ENCODE measurements around the gene SESTD1.

- no peak for TF ChIP-seq CTCF (IDR thresholded peaks at IDR 0.05 in 2 of 3, conservative IDR thresholded peaks at IDR 0.05 in 1 of 3; ENCODE audit: borderline replicate concordance in 1 of 3, insufficient read depth in 1 of 3, low read depth in 2 of 3, low read length in 2 of 3)
- TF ChIP-seq POLR2AphosphoS5 (IDR thresholded peaks at IDR 0.05; ENCODE audit: low read depth, low read length), result no peak
- TF ChIP-seq POLR2A (IDR thresholded peaks at IDR 0.05; ENCODE audit: borderline replicate concordance, extremely low read depth, insufficient read depth, insufficient read length), result no peak
- no peak for TF ChIP-seq ZNF274 (IDR thresholded peaks at IDR 0.05; ENCODE audit: low read depth, low read length)
- TF ChIP-seq RAD21 (IDR thresholded peaks at IDR 0.05; ENCODE audit: low read depth), result no peak
- no peak for TF ChIP-seq CEBPB (IDR thresholded peaks at IDR 0.05; ENCODE audit: low read depth)
- TF ChIP-seq FOSL1 (IDR thresholded peaks at IDR 0.05; ENCODE audit: low read depth), result no peak
- TF ChIP-seq, protein P1, sequence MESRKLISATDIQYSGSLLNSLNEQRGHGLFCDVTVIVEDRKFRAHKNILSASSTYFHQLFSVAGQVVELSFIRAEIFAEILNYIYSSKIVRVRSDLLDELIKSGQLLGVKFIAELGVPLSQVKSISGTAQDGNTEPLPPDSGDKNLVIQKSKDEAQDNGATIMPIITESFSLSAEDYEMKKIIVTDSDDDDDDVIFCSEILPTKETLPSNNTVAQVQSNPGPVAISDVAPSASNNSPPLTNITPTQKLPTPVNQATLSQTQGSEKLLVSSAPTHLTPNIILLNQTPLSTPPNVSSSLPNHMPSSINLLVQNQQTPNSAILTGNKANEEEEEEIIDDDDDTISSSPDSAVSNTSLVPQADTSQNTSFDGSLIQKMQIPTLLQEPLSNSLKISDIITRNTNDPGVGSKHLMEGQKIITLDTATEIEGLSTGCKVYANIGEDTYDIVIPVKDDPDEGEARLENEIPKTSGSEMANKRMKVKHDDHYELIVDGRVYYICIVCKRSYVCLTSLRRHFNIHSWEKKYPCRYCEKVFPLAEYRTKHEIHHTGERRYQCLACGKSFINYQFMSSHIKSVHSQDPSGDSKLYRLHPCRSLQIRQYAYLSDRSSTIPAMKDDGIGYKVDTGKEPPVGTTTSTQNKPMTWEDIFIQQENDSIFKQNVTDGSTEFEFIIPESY (IDR thresholded peaks at IDR 0.05; ENCODE audit: extremely low read depth, insufficient replicate concordance, low read length), result no peak
- TF ChIP-seq EZH2phosphoT487 (IDR thresholded peaks at IDR 0.05; ENCODE audit: borderline replicate concordance), result no peak
- no peak for TF ChIP-seq SIN3A (IDR thresholded peaks at IDR 0.05; ENCODE audit: low read depth)
- TF ChIP-seq MAX (IDR thresholded peaks at IDR 0.05), result no peak
- TF ChIP-seq TCF7L2 (IDR thresholded peaks at IDR 0.05; ENCODE audit: borderline replicate concordance, extremely low read depth, insufficient read depth, insufficient read length), result no peak
- TF ChIP-seq EZH2 (IDR thresholded peaks at IDR 0.05), result no peak
Measured at GRCh38 chr2:179252423-179252822, 12.2 kb downstream of the SESTD1 start.

All from HCT116 (cell line).